SK-N-SH (cell line): ENCODE data around the gene ATF3. TPM values are rescaled to one million over a fixed set of nuclear protein-coding genes. Genes with fewer than 3 reads are reported as not detected.

Experiments used
- CTCF ChIA-PET: fragments of 300-600, 350-600 bp; formaldehyde crosslinking; extraction: SDS; loops from one replicate; lab custom pipeline; 2021; lab: Yijun Ruan, JAX
- POLR2A ChIA-PET: fragments of 350-600 bp; sonication (Branson Sonifier 250); formaldehyde crosslinking; extraction: SDS; loops from one replicate; lab custom pipeline; 2020; ENCODE audit warnings: antibody characterized with exemption, inconsistent platforms; lab: Yijun Ruan, JAX
- DNase-seq: peaks from one replicate; pipeline ENCODE4 v3.0.0; 2012
- H2AFZ ChIP-seq: fragments of 200-600 bp; sonication (generic); 2 replicates; pipeline ENCODE4 v1.8.1; 2016; ENCODE audit warnings: antibody characterized with exemption, mild to moderate bottlenecking, low read depth
- H3F3A ChIP-seq: fragments of 200-600 bp; sonication (generic); replicated peaks from 2 replicates; pipeline ENCODE3; 2016; ENCODE audit warnings: antibody characterized with exemption, mild to moderate bottlenecking; ENCODE audit not compliant: insufficient read depth
- H3K27ac ChIP-seq, 2 experiments: fragments of 200-500 bp in 1 of 2; fragments of 200-600 bp in 1 of 2; sonication (Bioruptor generic) in 1 of 2; sonication (generic), shearing (Covaris generic) in 1 of 2; 2 replicates each; pipeline versions ENCODE4 v1.5.1 to v1.6.1; 2014 to 2016; ENCODE audit warnings: low read depth in 2 of 2, inconsistent platforms in 1 of 2, low read length in 1 of 2, mild to moderate bottlenecking in 1 of 2, mixed read lengths in 1 of 2
- H3K27me3 ChIP-seq: fragments of 200-600 bp; sonication (generic), shearing (Covaris generic); 2 replicates; pipeline ENCODE4 v1.6.1; 2016; ENCODE audit warnings: mixed run types; ENCODE audit not compliant: insufficient read depth
- H3K36me3 ChIP-seq, 2 experiments: fragments of 200-500 bp in 1 of 2; fragments of 200-600 bp in 1 of 2; sonication (Bioruptor generic) in 1 of 2; sonication (generic) in 1 of 2; replicated peaks in 1 of 2; 2 replicates each; pipeline versions ENCODE3 to v1.5.1; 2014 to 2016; ENCODE audit warnings: low read length in 1 of 2, mild to moderate bottlenecking in 1 of 2; ENCODE audit not compliant: insufficient read depth in 2 of 2, control insufficient read depth in 1 of 2
- H3K4me1 ChIP-seq, 2 experiments: fragments of 200-500 bp in 1 of 2; fragments of 200-600 bp in 1 of 2; sonication (Bioruptor generic) in 1 of 2; sonication (generic), shearing (Covaris generic) in 1 of 2; 2 replicates each; pipeline versions ENCODE4 v1.5.1 to v1.6.1; 2014 to 2016; ENCODE audit warnings: low read depth in 1 of 2, low read length in 1 of 2, mixed run types in 1 of 2; ENCODE audit not compliant: insufficient read depth in 2 of 2, control insufficient read depth in 1 of 2
- H3K4me2 ChIP-seq: fragments of 200-600 bp; sonication (generic), shearing (Covaris generic); 2 replicates; pipeline ENCODE4 v1.6.1; 2017; ENCODE audit warnings: mixed run types
- H3K4me3 ChIP-seq, 2 experiments: fragments of 200-500 bp in 1 of 2; fragments of 200-600 bp in 1 of 2; sonication (Bioruptor generic) in 1 of 2; sonication (generic), shearing (Covaris generic) in 1 of 2; 2 replicates each; pipeline versions ENCODE4 v1.5.1 to v1.8.1; 2014 to 2016; ENCODE audit warnings: low read depth in 2 of 2, inconsistent platforms in 1 of 2, low read length in 1 of 2, mild to moderate bottlenecking in 1 of 2, mixed read lengths in 1 of 2, moderate library complexity in 1 of 2
- H3K79me2 ChIP-seq: fragments of 200-600 bp; sonication (generic); 2 replicates; pipeline ENCODE4 v1.8.1; 2017; ENCODE audit warnings: mild to moderate bottlenecking; ENCODE audit not compliant: insufficient read depth
- H3K9ac ChIP-seq: fragments of 200-600 bp; sonication (generic); 2 replicates; pipeline ENCODE4 v1.6.1; 2017; ENCODE audit warnings: mixed run types
- H3K9me2 ChIP-seq: fragments of 200-600 bp; sonication (generic); 2 replicates; pipeline ENCODE4 v1.6.1; 2017; ENCODE audit warnings: mixed run types
- H3K9me3 ChIP-seq: fragments of 200-600 bp; sonication (generic); 2 replicates; pipeline ENCODE4 v1.6.1; 2017; ENCODE audit warnings: mixed run types, mild to moderate bottlenecking, moderate library complexity
- H4K20me1 ChIP-seq: fragments of 200-600 bp; sonication (generic); 2 replicates; pipeline ENCODE4 v1.6.1; 2017; ENCODE audit warnings: mild to moderate bottlenecking, mixed run types; ENCODE audit not compliant: insufficient read depth
- CHD2 ChIP-seq: fragments of 150-350 bp; IDR thresholded peaks from 2 replicates; pipeline ENCODE4 v1.6.1; 2018; ENCODE audit warnings: low read length; ENCODE audit not compliant: partially characterized antibody
- ELF1 ChIP-seq: IDR thresholded peaks from 2 replicates; pipeline ENCODE4 v1.4.0; 2012
- EP300 ChIP-seq, 2 experiments: IDR thresholded peaks; 2 replicates each; pipeline versions ENCODE4 v1.4.0 to v1.6.1; 2012; ENCODE audit warnings: borderline replicate concordance in 1 of 2, low read depth in 1 of 2, low read length in 1 of 2
- FOSL2 ChIP-seq: IDR thresholded peaks from 2 replicates; pipeline ENCODE4 v1.4.0; 2012; ENCODE audit warnings: low read depth, mild to moderate bottlenecking, moderate library complexity, borderline replicate concordance
- FOXM1 ChIP-seq: IDR thresholded peaks from 2 replicates; pipeline ENCODE4 v1.4.0; 2012; ENCODE audit warnings: low read depth, mild to moderate bottlenecking
- MXI1 ChIP-seq: IDR thresholded peaks from 2 replicates; pipeline ENCODE4 v1.6.1; 2012; ENCODE audit warnings: mild to moderate bottlenecking, low read depth, low read length, improper control_type of control experiment
- NRF1 ChIP-seq: IDR thresholded peaks from 2 replicates; pipeline ENCODE4 v1.6.1; 2012; ENCODE audit warnings: low read depth, mild to moderate bottlenecking, low read length
- POLR2AphosphoS5 ChIP-seq: IDR thresholded peaks from 2 replicates; pipeline ENCODE4 v1.6.1; 2012; ENCODE audit warnings: low read depth, low read length
- SIN3A ChIP-seq: IDR thresholded peaks from 2 replicates; pipeline ENCODE4 v1.6.1; 2012; ENCODE audit warnings: low read depth, mild to moderate bottlenecking, low read length, moderate library complexity, borderline replicate concordance
- SMC3 ChIP-seq: IDR thresholded peaks from 2 replicates; pipeline ENCODE4 v1.6.1; 2012; ENCODE audit warnings: low read depth, low read length, improper control_type of control experiment
- TAF1 ChIP-seq: IDR thresholded peaks from 2 replicates; pipeline ENCODE4 v1.6.1; 2012; ENCODE audit warnings: low read depth, mild to moderate bottlenecking, low read length, moderate library complexity, borderline replicate concordance
- WGBS: methylation state at CpG from one replicate; pipeline ENCODE4 v1.1.6; 2017; ENCODE audit warnings: low lambda C conversion rate; 5-methylcytosine and 5-hydroxymethylcytosine counted together
- polyA plus RNA-seq, 3 experiments: library from polyadenylated mRNA; depleted of rRNA; stranded (reverse); fragments of >200 nt; gene quantifications; 2 replicates each; pipeline ENCODE4 v1.2.3, GENCODE V29; 2012
- TF ChIP-seq, protein P1 (sequence below): IDR thresholded peaks from 2 replicates; pipeline ENCODE4 v1.6.1; 2012; ENCODE audit warnings: mild to moderate bottlenecking, low read depth, low read length, moderate library complexity
- TF ChIP-seq, protein P2 (sequence below): IDR thresholded peaks from 2 replicates; pipeline ENCODE4; 2012

Gene ATF3
- polyA plus RNA-seq, 1 of the 3 experiments (the other 2 are of a cell fraction) = 29.7 TPM

DNA sequence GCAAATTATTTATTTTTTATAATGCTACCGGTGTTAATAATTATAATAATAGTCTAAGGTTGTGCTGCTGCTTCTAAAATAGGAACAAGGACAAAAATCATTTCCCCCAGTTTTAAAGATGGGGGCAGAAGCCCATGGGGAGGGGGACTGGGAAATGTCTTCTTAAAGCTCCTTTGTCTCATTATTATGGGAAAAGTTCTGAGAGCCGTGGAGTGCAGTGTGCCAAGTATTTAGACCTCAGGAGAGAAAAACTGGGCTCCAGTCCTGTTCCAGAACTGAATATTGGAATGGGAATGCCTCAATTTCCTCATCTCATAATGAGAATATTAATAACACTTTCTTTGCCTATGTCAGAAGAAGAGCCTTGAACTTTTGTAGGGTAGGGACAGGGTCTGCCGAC, 40.9 kb upstream of the ATF3 start (continued):
- TF ChIP-seq, protein P1, sequence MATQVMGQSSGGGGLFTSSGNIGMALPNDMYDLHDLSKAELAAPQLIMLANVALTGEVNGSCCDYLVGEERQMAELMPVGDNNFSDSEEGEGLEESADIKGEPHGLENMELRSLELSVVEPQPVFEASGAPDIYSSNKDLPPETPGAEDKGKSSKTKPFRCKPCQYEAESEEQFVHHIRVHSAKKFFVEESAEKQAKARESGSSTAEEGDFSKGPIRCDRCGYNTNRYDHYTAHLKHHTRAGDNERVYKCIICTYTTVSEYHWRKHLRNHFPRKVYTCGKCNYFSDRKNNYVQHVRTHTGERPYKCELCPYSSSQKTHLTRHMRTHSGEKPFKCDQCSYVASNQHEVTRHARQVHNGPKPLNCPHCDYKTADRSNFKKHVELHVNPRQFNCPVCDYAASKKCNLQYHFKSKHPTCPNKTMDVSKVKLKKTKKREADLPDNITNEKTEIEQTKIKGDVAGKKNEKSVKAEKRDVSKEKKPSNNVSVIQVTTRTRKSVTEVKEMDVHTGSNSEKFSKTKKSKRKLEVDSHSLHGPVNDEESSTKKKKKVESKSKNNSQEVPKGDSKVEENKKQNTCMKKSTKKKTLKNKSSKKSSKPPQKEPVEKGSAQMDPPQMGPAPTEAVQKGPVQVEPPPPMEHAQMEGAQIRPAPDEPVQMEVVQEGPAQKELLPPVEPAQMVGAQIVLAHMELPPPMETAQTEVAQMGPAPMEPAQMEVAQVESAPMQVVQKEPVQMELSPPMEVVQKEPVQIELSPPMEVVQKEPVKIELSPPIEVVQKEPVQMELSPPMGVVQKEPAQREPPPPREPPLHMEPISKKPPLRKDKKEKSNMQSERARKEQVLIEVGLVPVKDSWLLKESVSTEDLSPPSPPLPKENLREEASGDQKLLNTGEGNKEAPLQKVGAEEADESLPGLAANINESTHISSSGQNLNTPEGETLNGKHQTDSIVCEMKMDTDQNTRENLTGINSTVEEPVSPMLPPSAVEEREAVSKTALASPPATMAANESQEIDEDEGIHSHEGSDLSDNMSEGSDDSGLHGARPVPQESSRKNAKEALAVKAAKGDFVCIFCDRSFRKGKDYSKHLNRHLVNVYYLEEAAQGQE = no peak
- TF ChIP-seq CHD2 (no peak), SIN3A (no peak), FOSL2 (no peak), ELF1 (no peak), POLR2AphosphoS5 (no peak)

GRCh38 chr1:212568978-212569537, 39.5 kb upstream of the ATF3 start:
- TF ChIP-seq MXI1 (no peak), EP300 (IDR thresholded peaks at IDR 0.05; ENCODE audit: borderline replicate concordance in 1 of 2, low read depth in 1 of 2, low read length in 1 of 2) (no peak), SMC3 (no peak), TAF1 (no peak), NRF1 (no peak), CHD2 (no peak), FOXM1 (no peak)
- TF ChIP-seq, protein P2, sequence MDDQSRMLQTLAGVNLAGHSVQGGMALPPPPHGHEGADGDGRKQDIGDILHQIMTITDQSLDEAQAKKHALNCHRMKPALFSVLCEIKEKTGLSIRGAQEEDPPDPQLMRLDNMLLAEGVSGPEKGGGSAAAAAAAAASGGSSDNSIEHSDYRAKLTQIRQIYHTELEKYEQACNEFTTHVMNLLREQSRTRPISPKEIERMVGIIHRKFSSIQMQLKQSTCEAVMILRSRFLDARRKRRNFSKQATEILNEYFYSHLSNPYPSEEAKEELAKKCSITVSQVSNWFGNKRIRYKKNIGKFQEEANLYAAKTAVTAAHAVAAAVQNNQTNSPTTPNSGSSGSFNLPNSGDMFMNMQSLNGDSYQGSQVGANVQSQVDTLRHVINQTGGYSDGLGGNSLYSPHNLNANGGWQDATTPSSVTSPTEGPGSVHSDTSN = no peak
- no peaks in the 10 kb centered on the region for H3K9me3 ChIP-seq
- ChIA-PET CTCF (no interaction called here), POLR2A (no interaction called here)
- H3K79me2 ChIP-seq = no peaks in the 10 kb centered on the region
- no peaks in the 10 kb centered on the region for H3F3A ChIP-seq
- no peak overlapping the region for H2AFZ ChIP-seq
- no peaks in the 10 kb centered on the region for H3K9me2 ChIP-seq
- H4K20me1 ChIP-seq = no peaks in the 10 kb centered on the region
- no peaks in the 10 kb centered on the region for H3K36me3 ChIP-seq
- no peak for DNase-seq
- 56% methylated on average over 5 of the region's 5 CpGs for WGBS
- peaks cover 6 to 14% of the 10 kb centered on the region in 2 experiments; a peak in 3 of 4 replicates for H3K4me1 ChIP-seq
- no peak overlapping the region for H3K9ac ChIP-seq
- H3K4me3 ChIP-seq = no peak overlapping the region
- H3K27me3 ChIP-seq = no peaks in the 10 kb centered on the region
- H3K27ac ChIP-seq = no peak overlapping the region
- H3K4me2 ChIP-seq = no peak overlapping the region
